AG09319 (cell line): ENCODE data around the gene TOR4A.

Experiments used
- DNase-seq: peaks from one replicate; pipeline ENCODE4 v3.0.0-alpha.2; 2010; ENCODE audit warnings: low read depth; ENCODE audit errors: extremely low read depth
- TF ChIP-seq, protein P1 (sequence below): IDR thresholded peaks from 2 replicates; pipeline ENCODE4 v1.5.1; 2011; ENCODE audit warnings: low read depth, mild to moderate bottlenecking, inconsistent platforms, low read length, moderate library complexity

Gene TOR4A

DNA sequence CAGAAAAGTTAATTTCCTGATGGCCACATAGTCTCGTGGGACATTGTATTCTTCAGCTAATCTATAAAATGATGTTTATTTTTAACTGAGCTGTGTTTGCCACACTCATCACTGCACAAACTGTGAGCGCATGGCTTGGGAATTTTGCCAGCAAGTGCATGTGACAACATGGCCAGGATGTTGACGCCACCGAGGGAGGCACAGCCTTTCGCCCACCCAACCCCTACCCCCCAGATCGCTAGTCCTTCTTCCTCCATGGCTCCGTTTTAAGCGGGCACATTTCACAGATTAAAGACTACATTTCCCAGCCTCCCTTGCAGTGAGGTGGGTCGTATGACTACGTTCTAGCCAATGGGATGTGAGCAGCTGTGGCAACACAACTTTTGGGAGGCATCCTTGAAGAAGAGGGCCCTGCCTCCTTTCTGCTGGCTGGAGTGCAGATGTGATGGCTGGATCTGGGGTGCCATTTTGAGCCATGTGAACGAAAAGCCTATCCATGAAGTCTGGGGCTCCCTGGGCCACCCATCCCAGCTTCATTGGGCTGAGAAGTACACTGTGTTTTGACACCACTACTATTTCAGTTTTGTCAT is 16.7 kb downstream of the TOR4A start:
- TF ChIP-seq, protein P1, sequence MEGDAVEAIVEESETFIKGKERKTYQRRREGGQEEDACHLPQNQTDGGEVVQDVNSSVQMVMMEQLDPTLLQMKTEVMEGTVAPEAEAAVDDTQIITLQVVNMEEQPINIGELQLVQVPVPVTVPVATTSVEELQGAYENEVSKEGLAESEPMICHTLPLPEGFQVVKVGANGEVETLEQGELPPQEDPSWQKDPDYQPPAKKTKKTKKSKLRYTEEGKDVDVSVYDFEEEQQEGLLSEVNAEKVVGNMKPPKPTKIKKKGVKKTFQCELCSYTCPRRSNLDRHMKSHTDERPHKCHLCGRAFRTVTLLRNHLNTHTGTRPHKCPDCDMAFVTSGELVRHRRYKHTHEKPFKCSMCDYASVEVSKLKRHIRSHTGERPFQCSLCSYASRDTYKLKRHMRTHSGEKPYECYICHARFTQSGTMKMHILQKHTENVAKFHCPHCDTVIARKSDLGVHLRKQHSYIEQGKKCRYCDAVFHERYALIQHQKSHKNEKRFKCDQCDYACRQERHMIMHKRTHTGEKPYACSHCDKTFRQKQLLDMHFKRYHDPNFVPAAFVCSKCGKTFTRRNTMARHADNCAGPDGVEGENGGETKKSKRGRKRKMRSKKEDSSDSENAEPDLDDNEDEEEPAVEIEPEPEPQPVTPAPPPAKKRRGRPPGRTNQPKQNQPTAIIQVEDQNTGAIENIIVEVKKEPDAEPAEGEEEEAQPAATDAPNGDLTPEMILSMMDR: no peak
- DNase-seq: no peak

DNA sequence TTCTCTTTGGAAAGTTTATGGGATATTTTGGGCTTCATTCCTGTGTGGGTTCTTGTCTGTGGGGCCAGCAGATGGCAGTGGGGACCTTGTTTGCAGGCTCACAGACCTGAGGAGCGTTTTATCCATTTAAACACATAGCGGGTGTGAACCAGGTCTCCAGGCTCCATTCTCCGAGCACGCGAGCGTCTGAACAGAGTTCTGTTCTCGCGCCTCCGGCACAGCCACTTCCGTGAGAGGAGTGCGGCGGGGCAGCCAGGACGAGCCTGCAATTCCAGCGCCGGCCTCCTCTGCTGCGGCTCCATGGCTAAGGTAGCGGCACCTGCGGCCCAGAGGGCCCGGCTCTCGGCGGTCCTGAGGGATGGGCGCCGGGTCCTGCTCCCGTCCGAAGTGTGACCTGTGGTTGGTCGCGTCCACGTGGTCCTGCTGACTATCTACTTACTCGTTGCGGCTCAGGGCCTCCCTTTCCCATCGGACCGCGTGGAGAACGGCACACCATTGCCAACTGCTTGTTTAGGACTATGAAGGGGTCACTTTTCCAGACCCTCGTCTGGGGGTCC is 17.2 kb downstream of the TOR4A start:
- TF ChIP-seq, protein P1: peak; percentile 12
- DNase-seq: no peak

DNA sequence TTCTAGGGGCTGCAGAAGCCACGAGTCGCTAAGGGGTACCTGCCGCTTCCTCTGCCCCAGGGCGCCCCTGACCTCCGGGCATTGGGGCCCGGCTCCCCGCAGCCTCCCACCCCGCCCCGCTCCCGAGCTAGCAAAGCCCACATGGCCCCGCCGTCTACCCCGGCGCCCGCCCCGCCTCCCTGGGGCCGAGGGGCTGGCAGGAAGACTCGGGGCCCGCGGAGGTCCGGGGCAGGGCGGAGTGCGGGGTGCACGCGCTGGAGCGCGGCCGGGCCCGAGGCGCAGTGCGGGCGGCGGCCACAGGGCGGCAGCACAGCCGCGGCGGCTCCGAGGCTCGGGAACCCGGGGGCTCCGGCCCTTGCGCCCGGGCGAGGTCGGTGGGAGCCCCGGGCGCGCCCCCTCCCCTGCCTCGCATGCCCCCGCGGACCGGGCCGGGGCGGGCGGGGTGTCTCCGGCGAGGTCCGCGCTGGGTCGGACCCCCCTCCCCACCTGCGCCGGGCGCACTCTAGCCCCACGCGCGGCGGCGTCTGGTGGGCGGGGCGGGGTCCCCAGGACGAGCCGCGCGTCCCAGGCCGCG is 17.8 kb downstream of the TOR4A start:
- no peak for DNase-seq
- TF ChIP-seq, protein P1: peak; percentile 28

DNA sequence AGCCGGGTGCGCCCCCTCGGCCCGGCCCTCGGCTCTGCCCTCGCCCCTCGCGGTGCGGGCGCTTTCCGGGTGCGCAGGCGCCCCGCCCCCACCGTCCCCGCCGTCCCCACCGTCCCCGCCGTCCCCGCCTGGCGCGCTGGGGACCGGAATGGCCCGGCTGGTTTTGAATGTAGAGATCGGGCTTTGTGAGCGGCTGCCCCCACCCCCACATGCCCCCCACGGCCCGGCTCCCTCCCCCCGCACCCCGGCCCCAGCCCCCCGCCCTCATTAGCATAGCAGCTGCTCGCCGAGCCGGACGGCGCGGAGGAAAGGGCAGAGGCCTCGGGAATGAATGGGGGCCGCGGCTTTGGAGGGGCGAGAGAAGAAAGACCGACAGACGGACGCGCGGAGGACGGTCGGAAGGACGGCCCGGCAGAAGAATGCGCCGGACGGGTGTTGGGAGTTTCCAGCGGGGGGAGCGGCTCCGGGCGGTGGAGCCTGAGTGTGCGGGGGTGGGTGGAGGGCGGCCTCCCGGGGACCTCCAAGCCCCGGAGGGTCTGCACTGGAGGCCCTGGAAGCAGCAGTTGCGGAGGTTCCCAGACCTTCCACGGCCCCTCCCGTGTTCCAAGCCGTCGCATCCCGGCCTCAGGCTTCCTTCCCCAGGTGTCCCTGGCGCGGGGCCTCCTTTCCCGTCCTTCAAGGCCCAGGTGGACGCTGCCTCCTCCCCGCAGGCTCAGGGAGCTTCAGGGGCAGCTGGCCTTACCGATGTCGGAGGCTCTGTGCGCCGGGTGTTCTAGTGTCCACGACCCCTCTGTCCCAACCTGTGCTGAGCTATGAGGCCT is 18.5 kb downstream of the TOR4A start:
- TF ChIP-seq, protein P1: no peak

DNA sequence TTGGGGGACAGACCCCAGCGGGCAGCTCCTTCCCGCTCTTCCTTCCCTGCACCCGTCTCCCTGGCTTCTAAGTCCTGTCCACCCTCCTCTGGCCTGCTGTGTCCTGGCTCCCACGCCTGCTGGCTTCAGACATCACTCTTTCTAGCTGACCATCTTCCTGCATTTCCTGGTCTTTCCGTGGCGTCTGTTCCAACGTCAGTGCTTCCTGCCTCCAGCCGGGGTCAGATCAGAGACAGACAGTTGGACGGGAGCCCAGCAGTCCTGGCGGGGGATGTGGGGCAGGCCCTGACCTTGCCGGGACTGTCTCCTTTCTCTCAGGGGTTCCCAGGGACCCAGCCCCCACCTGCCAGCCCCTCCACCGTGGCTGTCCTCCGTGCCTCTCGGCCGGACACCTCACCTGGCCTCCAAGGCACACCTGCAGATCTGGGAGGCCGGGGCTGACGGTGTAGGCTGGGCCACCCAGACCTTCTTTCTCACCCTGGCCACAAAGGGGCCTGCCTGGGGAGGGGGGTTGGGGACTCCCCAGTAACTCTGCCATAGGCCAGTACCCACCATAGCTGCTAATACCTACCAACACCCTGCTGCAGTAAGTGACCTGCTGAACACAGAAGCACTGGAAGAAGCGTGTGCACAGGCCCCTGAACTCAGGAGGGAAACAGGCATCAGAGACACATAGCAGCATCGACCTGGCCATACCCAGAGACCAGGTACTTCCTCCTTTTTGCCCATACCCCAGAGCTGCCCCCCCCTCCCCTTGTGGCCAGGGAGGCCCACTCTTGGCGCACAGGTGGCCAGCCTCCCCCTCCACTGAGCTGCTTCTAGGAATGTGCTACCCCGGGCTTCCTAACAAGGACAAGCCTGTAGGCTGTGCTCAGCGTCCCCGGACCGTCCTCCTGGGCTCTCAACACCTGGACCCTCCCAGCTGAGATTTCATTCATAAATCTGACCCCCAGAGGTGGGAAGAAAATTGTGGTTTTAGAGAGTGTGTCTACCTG is 19.4 kb downstream of the TOR4A start:
- no peak for DNase-seq

More for the DNA sequence above, 18.5 kb downstream of the TOR4A start:
- DNase-seq: no peak

DNA sequence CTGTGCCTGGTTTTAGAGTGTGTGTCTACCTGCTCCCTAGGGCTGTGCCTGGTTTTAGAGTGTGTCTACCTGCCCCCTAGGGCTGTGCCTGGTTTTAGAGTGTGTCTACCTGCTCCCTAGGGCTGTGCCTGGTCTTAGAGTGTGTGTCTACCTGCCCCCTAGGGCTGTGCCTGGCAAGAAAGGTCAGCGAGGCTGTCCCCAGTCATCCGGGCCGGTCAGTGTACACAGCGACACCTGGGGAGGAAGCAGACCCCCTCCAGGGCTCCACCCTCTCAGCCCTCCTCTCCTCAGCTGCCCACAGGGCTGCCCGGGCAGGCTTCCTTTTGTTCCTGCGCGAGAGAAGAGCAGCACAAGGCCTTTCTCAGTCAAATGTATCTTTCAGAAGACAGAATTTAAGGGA is 20.4 kb downstream of the TOR4A start:
- DNase-seq: no peak
- TF ChIP-seq, protein P1: no peak

More for the DNA sequence above, 19.4 kb downstream of the TOR4A start:
- TF ChIP-seq, protein P1: no peak
